Measurements from ENCODE around the gene CATSPERZ. TPM values are rescaled to one million over a fixed set of nuclear protein-coding genes. Genes with fewer than 3 reads are reported as not detected.
A peak's percentile ranks its signal among the peaks of the same experiment; 100 is the strongest.

The CATSPERZ gene
- polyA plus RNA-seq, 3 donors: 0.47 TPM; not detected in 2

DNA sequence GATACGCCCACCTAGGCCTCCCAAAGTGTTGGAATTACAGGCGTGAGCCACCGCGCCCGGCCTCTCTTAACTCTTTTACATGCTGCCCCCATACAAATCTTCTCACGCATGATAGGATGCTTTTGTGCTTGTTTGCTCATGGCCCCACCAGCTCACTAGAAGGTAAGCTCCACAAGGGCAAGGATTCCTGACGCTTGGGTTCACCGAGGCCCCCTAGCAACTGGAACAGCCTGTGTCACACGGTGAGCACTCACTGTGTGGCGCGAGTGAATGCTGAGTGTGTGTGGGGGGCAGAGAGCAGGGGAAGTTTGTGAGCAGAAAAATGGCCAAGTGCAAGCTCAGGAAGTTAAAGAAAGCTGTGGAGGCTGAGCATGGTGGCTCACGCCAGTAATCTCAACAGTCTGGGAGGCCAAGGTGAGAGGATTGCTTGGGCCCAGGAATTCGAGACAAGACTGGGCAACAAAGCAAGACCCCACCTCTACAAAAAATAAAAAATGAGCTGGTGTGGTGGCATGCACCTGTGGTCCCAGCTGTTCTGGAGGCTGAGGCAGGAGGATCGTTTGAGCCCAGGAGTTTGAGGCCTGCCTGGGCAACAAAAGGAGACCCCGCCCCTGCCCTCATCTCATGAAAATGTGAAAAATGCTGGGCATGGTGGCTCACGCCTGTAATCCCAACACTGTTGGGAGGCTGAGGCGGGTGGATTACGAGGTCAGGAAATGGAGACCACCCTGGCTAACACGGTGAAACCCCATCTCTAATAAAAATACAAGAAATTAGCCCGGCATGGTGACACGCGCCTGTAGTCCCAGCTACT, 18.0 kb upstream of the CATSPERZ start:
- no peak for DNase-seq (ENCODE audit: extremely low read depth in 1 of 11, low read depth in 9 of 11, low spot score in 4 of 11)

- DNase-seq (ENCODE audit: extremely low read depth in 1 of 11, low read depth in 9 of 11, low spot score in 4 of 11): no peak
Observed at GRCh38 chr11:64283092-64283491, 17.1 kb upstream of the CATSPERZ start.

- DNase-seq (ENCODE audit: extremely low read depth in 1 of 11, low read depth in 9 of 11, low spot score in 4 of 11): peak in 10 of 11 donors; percentile 81 to 93 (median 89)
Observed at GRCh38 chr11:64284048-64284961, 15.9 kb upstream of the CATSPERZ start, which contains the start of gene BAD. Gene BAD (minus strand): TSS chr11:64284665. CDS start chr11:64284368, 297 bp downstream.

DNA sequence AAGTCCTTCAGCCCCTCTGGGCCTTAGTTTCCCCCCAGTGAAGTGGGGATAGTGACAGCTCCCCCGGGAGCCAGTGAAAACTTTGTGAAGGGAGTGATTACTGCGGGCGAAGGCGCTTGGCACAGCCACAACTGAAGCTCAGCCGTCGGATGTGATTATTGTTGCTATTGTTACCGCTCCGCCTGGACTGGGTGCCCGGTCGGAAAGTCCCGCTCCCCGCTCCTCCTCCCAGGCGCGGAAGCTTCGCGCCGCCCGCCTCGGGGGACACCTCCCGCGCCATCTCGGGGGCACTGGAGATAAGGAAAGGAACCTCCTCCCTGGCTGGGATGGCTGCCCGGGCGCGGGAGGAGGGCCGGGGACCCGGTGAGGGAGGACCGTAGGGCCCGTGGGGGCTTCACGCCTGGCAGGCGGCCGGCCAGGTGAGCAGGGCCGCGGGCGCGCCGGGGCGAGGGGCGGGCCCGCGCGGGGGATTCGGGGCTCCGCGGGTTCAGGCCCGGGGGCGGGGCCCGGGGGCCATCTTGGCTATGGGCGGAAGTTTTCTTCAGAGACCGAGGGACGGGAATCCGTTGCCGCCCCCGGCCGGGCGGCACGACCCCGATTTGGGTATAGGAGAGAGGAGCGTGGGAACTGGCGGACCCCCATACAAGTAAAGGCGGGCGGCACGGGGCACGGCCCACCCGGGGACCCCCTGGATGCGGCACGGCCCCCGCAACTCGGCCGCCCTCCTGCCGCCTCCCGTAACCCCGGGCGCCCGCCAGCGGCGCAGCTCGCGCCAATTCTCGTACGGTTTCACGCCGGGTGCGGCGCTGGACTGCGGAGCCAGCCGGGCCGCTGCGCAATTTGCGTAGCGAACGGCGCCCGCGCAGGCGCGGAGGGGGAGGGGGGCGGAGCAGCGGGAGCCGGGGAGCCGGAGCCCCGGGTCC, 14.9 kb upstream of the CATSPERZ start, which contains the start of gene GPR137:
Gene GPR137 (plus strand): TSS at position 887 of the 923 bp plus-strand sequence. CDS start 677 bp downstream, outside the sequence.
- DNase-seq (ENCODE audit: extremely low read depth in 1 of 11, low read depth in 9 of 11, low spot score in 4 of 11): peak in 7 of 11 donors; percentile 74 to 83 (median 81)

- DNase-seq (ENCODE audit: extremely low read depth in 1 of 11, low read depth in 9 of 11, low spot score in 4 of 11): no peak
Observed at GRCh38 chr11:64285885-64286800, 14.0 kb upstream of the CATSPERZ start.

- no peak for DNase-seq (ENCODE audit: extremely low read depth in 1 of 11, low read depth in 9 of 11, low spot score in 4 of 11)
Observed at GRCh38 chr11:64286801-64287159, 13.4 kb upstream of the CATSPERZ start.

DNA sequence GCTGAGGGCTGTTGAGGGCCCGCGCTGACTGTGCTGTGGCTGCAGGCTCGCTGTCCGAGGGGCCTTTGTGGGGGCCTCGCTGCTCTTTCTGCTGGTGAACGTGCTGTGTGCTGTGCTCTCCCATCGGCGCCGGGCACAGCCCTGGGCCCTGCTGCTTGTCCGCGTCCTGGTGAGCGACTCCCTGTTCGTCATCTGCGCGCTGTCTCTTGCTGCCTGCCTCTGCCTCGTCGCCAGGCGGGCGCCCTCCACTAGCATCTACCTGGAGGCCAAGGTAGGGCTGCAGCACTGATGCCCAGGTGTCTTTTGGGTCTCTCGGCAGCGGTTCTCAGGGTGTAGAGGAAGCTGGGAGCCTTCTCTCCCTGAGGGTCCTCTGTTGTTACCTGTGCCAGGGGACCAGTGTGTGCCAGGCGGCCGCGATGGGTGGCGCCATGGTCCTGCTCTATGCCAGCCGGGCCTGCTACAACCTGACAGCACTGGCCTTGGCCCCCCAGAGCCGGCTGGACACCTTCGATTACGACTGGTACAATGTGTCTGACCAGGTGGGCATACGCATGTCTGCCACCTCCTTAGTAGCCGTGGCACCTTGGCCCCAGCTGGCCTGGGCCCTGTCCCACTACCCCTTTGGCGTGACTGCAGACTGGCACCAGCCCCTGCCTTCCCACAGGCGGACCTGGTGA, 12.3 kb upstream of the CATSPERZ start:
- DNase-seq (ENCODE audit: extremely low read depth in 1 of 11, low read depth in 9 of 11, low spot score in 4 of 11): no peak

GRCh38 chr11:64288353-64288750, 11.8 kb upstream of the CATSPERZ start:
- DNase-seq (ENCODE audit: extremely low read depth in 1 of 11, low read depth in 9 of 11, low spot score in 4 of 11): no peak

- no peak for DNase-seq (ENCODE audit: extremely low read depth in 1 of 11, low read depth in 9 of 11, low spot score in 4 of 11)
Observed at GRCh38 chr11:64289002-64289564, 11.1 kb upstream of the CATSPERZ start.

DNA sequence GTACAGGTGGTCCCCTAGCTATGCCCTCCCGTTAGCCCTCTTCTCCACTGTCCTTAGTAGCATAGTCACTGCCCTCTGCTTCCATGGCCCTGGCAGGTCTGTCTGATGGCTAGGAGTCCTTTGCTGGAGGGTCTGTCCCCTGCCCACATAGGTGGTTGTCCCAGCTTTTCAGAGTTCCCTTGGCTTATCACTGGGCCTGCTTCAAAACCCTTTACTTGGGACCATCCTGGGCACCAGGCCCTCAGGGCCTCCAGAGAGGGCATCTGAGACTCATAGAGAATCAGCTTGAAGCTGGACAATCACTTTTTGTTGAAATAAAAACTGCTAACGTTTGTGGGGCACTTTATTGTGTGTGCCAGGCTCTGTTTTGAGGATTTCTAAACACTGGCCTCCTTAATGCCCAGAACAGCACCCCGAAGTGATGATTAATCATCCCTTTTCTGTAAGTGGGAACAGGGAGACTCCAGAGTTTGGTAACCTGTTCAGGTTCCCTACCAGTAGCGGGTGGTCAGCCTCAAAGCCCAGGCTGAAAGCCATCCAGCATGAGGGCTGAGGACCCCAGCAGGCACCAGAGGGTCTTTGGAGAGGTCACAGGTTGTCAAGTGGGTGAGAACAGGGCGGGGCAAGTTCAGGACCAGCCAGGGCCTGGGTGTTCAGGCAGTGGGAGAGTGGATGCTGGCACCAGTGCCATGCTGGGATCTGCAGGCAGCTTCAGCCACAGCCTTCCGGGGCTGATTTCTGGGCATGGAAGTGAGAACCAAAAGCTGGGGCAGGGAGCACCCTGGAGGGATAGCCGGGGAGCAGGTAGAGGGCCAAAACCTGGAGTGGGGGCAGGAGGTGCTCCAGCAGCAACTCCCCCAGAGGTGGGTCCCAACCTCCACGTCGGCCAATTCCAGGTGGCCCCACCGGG, 9.6 kb upstream of the CATSPERZ start:
- no peak for DNase-seq (ENCODE audit: extremely low read depth in 1 of 11, low read depth in 9 of 11, low spot score in 4 of 11)

- no peak for DNase-seq (ENCODE audit: extremely low read depth in 1 of 11, low read depth in 9 of 11, low spot score in 4 of 11)
Observed at GRCh38 chr11:64291262-64291751, 8.9 kb upstream of the CATSPERZ start, which contains the start of gene KCNK4. Gene KCNK4 (plus strand): TSS chr11:64291302. CDS start chr11:64293019, 1,717 bp downstream.

DNA sequence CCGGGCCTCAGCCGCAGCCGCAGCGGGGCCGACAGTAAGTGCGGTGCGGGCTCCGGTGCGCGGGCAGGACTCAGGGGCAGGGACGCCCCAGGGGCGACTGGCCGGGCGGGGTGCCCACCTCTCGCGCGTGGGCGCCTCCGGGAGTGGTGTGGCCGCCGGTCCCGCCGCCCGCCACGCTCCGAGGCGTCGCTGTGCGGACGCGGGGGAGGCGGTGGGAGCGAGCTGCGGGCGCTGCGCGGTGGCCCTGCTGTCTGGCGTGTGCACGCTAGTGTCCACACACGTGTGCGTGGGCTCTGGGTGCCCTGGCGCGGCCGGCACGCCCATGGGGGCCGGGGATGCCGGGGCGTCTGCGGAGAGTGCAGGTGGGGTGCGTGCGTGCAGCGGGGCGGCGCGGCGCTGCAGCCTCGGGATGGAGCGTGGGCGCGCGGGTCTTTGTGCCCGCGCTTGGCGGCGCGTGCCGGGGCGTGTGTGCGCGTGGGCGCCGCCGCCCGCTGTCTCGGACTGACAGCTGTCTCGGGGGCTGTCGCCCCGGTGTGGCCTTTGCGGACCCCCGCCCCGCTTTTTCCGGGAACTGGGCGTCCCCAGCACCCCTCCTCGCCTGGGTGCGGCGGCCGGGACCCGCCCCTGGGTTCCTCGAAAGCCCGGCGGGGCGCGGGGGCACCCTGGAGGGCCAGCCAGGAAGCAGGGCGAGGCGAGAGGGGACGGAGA, 8.3 kb upstream of the CATSPERZ start:
- DNase-seq (ENCODE audit: extremely low read depth in 1 of 11, low read depth in 9 of 11, low spot score in 4 of 11): no peak

DNA sequence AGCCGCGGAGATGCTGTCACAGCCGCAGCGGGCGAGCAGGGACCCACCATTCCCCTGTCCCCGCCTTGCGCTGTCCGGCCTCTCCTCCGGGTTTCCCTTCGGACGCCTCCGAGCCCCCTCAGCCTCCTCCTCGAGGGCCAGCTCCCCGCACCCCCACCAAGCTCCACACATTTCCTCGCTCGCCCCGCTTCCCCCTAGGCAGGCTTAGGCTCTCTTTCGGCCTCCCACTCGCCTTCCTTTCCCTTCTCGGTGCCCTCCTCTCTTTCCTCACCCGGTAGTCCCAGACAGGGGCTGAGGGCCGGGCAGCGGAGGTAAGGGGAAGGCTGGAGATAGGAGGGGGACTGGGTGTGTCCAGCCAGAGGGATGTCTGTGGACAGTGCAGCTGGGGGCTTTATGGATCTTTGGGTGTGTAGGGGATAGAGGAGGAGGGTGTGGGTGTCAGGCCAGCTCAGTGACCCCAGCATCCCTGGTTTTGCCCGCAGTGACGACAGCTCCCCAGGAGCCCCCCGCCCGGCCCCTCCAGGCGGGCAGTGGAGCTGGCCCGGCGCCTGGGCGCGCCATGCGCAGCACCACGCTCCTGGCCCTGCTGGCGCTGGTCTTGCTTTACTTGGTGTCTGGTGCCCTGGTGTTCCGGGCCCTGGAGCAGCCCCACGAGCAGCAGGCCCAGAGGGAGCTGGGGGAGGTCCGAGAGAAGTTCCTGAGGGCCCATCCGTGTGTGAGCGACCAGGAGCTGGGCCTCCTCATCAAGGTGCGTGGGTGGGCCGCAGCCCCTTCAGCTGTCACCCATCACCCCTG, 7.5 kb upstream of the CATSPERZ start:
- no peak for DNase-seq (ENCODE audit: extremely low read depth in 1 of 11, low read depth in 9 of 11, low spot score in 4 of 11)

- DNase-seq (ENCODE audit: extremely low read depth in 1 of 11, low read depth in 9 of 11, low spot score in 4 of 11): no peak
Observed at GRCh38 chr11:64294774-64295173, 5.4 kb upstream of the CATSPERZ start.
